HepG2 (cell line): ENCODE measurements around the gene SOBP. TPM values are rescaled to one million over a fixed set of nuclear protein-coding genes. Genes with fewer than 3 reads are reported as not detected.

Experiments
- AHR ChIP-seq: IDR thresholded peaks from 2 replicates; pipeline ENCODE4 v1.6.1; 2018; ENCODE audit warnings: missing genetic modification reagents, missing compliant biosample characterization
- BATF2 ChIP-seq: sonication (generic); formaldehyde crosslinking; IDR thresholded peaks from 2 replicates; pipeline ENCODE4 v1.8.0; 2022; ENCODE audit warnings: mild to moderate bottlenecking, missing genetic modification reagents, moderate library complexity
- CHD4 ChIP-seq: fragments of 200-600 bp; sonication (generic); IDR thresholded peaks from 2 replicates; pipeline ENCODE4 v1.7.0; 2017; ENCODE audit warnings: mild to moderate bottlenecking, low read length, borderline replicate concordance
- HNF1B ChIP-seq: sonication (generic); formaldehyde crosslinking; IDR thresholded peaks from 2 replicates; pipeline ENCODE4 v1.5.1; 2020; ENCODE audit warnings: mild to moderate bottlenecking, moderate library complexity, missing genetic modification reagents
- JDP2 ChIP-seq: sonication (generic); formaldehyde crosslinking; IDR thresholded peaks from 2 replicates; pipeline ENCODE4 v1.8.1; 2022; ENCODE audit warnings: missing genetic modification reagents, borderline replicate concordance
- KLF12 ChIP-seq: sonication (generic); formaldehyde crosslinking; IDR thresholded peaks from 2 replicates; pipeline ENCODE4 v1.4.0; 2020; ENCODE audit warnings: missing genetic modification reagents, borderline replicate concordance
- MAX ChIP-seq: IDR thresholded peaks from 2 replicates; pipeline ENCODE4 v1.6.1; 2012; ENCODE audit warnings: inconsistent platforms
- MIER2 ChIP-seq: IDR thresholded peaks from 2 replicates; pipeline ENCODE4 v1.6.1; 2016; ENCODE audit warnings: missing biosample characterization, missing genetic modification reagents
- NFE2L1 ChIP-seq: sonication (generic); formaldehyde crosslinking; IDR thresholded peaks from 2 replicates; pipeline ENCODE4 v1.4.0; 2020; ENCODE audit warnings: missing genetic modification reagents, mild to moderate bottlenecking, borderline replicate concordance
- SOX13 ChIP-seq, 3 experiments: fragments of 450-650 bp in 1 of 3; sonication (generic) in 1 of 3; formaldehyde crosslinking in 1 of 3; IDR thresholded peaks in 2 of 3; conservative IDR thresholded peaks in 1 of 3; 2 replicates each; pipeline versions ENCODE4 v1.5.0 to v1.6.1; 2016 to 2020; ENCODE audit warnings: antibody characterized with exemption in 1 of 3, mild to moderate bottlenecking in 1 of 3, missing compliant biosample characterization in 1 of 3, missing genetic modification reagents in 1 of 3, moderate library complexity in 1 of 3
- YEATS2 ChIP-seq: sonication (generic); formaldehyde crosslinking; IDR thresholded peaks from 2 replicates; pipeline ENCODE4 v1.4.0; 2020; ENCODE audit warnings: missing genetic modification reagents, borderline replicate concordance
- ZFYVE20 ChIP-seq: sonication (generic); formaldehyde crosslinking; IDR thresholded peaks from 2 replicates; pipeline ENCODE4 v1.8.0; 2023; ENCODE audit warnings: low read depth, mild to moderate bottlenecking, moderate library complexity, missing genetic modification reagents, borderline replicate concordance
- ZNF225 ChIP-seq: sonication (generic); formaldehyde crosslinking; IDR thresholded peaks from 2 replicates; pipeline ENCODE4 v1.4.0; 2020; ENCODE audit warnings: mild to moderate bottlenecking, missing genetic modification reagents
- ZNF292 ChIP-seq: sonication (generic); formaldehyde crosslinking; IDR thresholded peaks from 2 replicates; pipeline ENCODE4 v1.8.1; 2022; ENCODE audit warnings: mild to moderate bottlenecking, low read depth, missing genetic modification reagents, borderline replicate concordance
- ZNF318 ChIP-seq: sonication (generic); formaldehyde crosslinking; IDR thresholded peaks from 2 replicates; pipeline ENCODE4 v1.4.0; 2020; ENCODE audit warnings: mild to moderate bottlenecking, missing genetic modification reagents
- ZNF776 ChIP-seq: sonication (generic); formaldehyde crosslinking; IDR thresholded peaks from 2 replicates; pipeline ENCODE4 v1.4.0; 2020; ENCODE audit warnings: mild to moderate bottlenecking, missing genetic modification reagents
- ZNF878 ChIP-seq: sonication (generic); formaldehyde crosslinking; IDR thresholded peaks from 2 replicates; pipeline ENCODE4 v1.8.1; 2023; ENCODE audit warnings: mild to moderate bottlenecking, missing genetic modification reagents, moderate library complexity
- polyA plus RNA-seq, 8 experiments: library from polyadenylated mRNA; depleted of rRNA in 3 of 8; stranded (reverse) in 7 of 8; unstranded in 1 of 8; fragments of >200 nt; fragmentation: Illumina TruSeq in 4 of 8; extraction: Trizol in 4 of 8; gene quantifications; 2 replicates each; pipeline versions ENCODE4 v1.2.1 to v1.2.3, GENCODE V29; 2011 to 2016; ENCODE audit warnings: low read depth in 4 of 8, missing spikeins in 1 of 8, mixed read lengths in 1 of 8; ENCODE audit not compliant: insufficient read depth in 1 of 8
- total RNA-seq, 5 experiments: library from RNA; depleted of rRNA; stranded (reverse); fragments of >200 nt; fragmentation: Illumina TruSeq; extraction: Trizol; gene quantifications; 2 replicates each; pipeline ENCODE4 v1.2.3, GENCODE V29; 2016; ENCODE audit warnings: low read depth in 1 of 5

Gene SOBP
- total and polyA plus RNA-seq, 2 of the 13 experiments (the other 11 are each of a cell fraction or from before 2014, with no cell fraction given) = 1.5 to 6.9 TPM

GRCh38 chr6:107459283-107460082 is 30.4 kb upstream of the SOBP start, which contains the start of gene PDSS2 (continued):
- TF ChIP-seq HNF1B (peak; percentile 83; the same call in 1 of the 2 replicates), NFE2L1 (CRISPR knock-in tag) (no peak), SOX13 (IDR thresholded peaks at IDR 0.05) (no peak), SOX13 (CRISPR knock-in tag; conservative IDR thresholded peaks at IDR 0.05 in 1 of 2, IDR thresholded peaks at IDR 0.05 in 1 of 2) (0 out of 4 replicates have a peak, but pooled peaks of 1 of the 2 experiments have one; percentile 26), JDP2 (no peak), CHD4 (peak; percentile 81; the same call in 1 of the 2 replicates), ZNF776 (CRISPR knock-in tag) (peak; percentile 76; the same call in 1 of the 2 replicates), KLF12 (CRISPR knock-in tag) (no peak), ZNF878 (CRISPR knock-in tag) (no peak), YEATS2 (CRISPR knock-in tag) (peak; percentile 88), ZNF318 (CRISPR knock-in tag) (no peak; the same call in 1 of the 2 replicates), ZFYVE20 (no peak), AHR (CRISPR knock-in tag) (peak; percentile 82), MIER2 (peak; percentile 23; the same call in 1 of the 2 replicates), MAX (peak; percentile 41; the same call in 1 of the 2 replicates), ZNF292 (peak; percentile 85; the same call in 1 of the 2 replicates), ZNF225 (CRISPR knock-in tag) (peak; percentile 44; the same call in 1 of the 2 replicates), BATF2 (CRISPR knock-in tag) (no peak; the same call in 1 of the 2 replicates)
